Activated T-cell treated with anti-CD3 and anti-CD28 coated beads, Interleukin-2, amount 50 U/mL, for 4 hours (primary cell): Measurements from ENCODE around the gene NAALADL1. TPM values are rescaled to one million over a fixed set of nuclear protein-coding genes. Genes with fewer than 3 reads are reported as not detected.
"Not testable (repeated sequence)": the region's sequence is repeated elsewhere in the genome, so short reads cannot be mapped to it uniquely, and the experiment has no call there.

ENCODE experiments used
- ATAC-seq, 2 donors: fragments of 200-7000 bp; cut with Tn5 transposase; one replicate each; pipeline ENCODE4 v1.10.0; 2021
- DNase-seq: peaks from one replicate; pipeline ENCODE4 v3.0.0-alpha.2; 2020
- H3K27me3 Mint-ChIP-seq: one replicate; pipeline ENCODE4 v1.8.0; 2021; ENCODE audit warnings: low read depth, mixed read lengths
- H3K36me3 Mint-ChIP-seq: one replicate; pipeline ENCODE4 v1.8.0; 2022; ENCODE audit warnings: mixed read lengths; ENCODE audit not compliant: insufficient read depth
- H3K4me1 Mint-ChIP-seq: one replicate; pipeline ENCODE4 v1.8.0; 2021; ENCODE audit warnings: low read depth, mixed read lengths
- H3K4me3 Mint-ChIP-seq: one replicate; pipeline ENCODE4 v1.8.0; 2021; ENCODE audit warnings: mild to moderate bottlenecking, moderate library complexity, mixed read lengths
- H3K9me3 Mint-ChIP-seq: one replicate; pipeline ENCODE4 v1.8.0; 2021; ENCODE audit warnings: mixed read lengths
- total RNA-seq, 3 donors: library from RNA; stranded (reverse); gene quantifications; one replicate each; pipeline ENCODE4 v1.2.1, GENCODE V29; 2021

The NAALADL1 gene
- total RNA-seq, 3 donors from 2014 or later = 5.4 to 8.2 (median 7.7) TPM

DNA sequence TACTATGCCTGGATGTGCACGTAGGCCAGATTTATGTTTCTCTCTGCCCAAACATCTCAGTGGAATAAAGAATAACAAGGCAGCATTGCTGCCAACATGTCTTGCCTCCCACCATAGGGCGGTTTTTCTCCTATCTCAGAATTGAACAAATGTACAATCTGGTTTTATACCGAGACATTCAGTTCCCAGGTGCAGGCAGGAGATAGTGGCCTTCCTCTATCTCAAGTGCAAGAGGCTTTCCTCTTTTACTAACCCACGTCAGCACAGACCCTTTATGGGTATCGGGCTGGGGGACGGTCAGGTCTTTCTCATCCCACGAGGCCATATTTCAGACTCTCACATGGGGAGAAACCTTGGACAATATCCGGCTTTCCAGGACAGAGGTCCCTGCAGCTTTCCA lies 34.9 kb downstream of the NAALADL1 start:
- DNase-seq, H3K9me3 Mint-ChIP-seq, ATAC-seq, H3K27me3 Mint-ChIP-seq, H3K36me3 Mint-ChIP-seq, H3K4me3 Mint-ChIP-seq: not testable (repeated sequence)
- H3K4me1 Mint-ChIP-seq = peaks cover 13% of the 10 kb centered on the region

DNA sequence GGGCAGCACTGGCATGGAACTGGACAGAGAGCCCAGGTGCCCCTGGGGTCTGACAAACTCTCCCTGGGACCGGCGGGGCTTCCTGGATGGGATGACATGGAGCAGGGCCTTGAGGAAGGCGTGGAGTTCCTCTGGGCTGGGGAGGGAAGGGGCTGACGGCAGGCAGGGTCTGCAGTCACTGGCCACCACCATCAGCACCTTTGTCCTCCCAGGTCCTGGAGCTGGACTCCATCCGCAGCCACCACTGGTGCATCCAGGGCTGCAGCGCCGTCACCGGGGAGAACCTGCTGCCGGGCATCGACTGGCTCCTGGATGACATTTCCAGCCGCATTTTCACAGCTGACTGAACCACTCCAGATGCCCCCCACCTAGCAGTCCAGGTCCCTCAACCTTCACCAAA lies 36.8 kb downstream of the NAALADL1 start:
- no peak for DNase-seq
- no peak overlapping the region for H3K4me3 Mint-ChIP-seq
- no peaks in the 10 kb centered on the region for H3K27me3 Mint-ChIP-seq
- H3K9me3 Mint-ChIP-seq = no peaks in the 10 kb centered on the region
- H3K36me3 Mint-ChIP-seq = peaks cover 5% of the 10 kb centered on the region
- no peak for ATAC-seq
- peaks cover 5% of the 10 kb centered on the region for H3K4me1 Mint-ChIP-seq

DNA sequence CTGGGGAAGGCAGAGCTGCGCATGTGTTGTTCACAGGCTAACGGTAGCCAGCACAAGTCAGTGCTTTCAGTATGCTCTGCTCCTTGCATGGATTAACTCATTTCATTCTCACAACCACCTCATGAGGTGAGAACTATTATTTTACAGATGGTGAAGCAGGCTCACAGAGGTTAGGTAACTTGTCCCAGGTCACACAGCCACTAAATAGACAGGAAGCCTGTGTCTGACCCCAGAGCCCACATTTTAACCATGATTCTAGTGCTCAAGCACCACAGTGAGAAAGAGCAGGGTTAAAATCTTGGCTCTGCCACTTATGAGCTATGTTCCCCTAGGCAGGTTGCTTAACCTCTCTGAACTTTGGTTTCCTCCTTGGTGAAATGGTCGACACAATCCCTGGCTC lies 37.4 kb downstream of the NAALADL1 start:
- Mint-ChIP-seq H3K4me3 (no peak overlapping the region), H3K9me3 (no peaks in the 10 kb centered on the region), H3K36me3 (peaks cover 5% of the 10 kb centered on the region), H3K4me1 (peaks cover 8% of the 10 kb centered on the region), H3K27me3 (no peaks in the 10 kb centered on the region)
- no peak for ATAC-seq
- DNase-seq = no peak

DNA sequence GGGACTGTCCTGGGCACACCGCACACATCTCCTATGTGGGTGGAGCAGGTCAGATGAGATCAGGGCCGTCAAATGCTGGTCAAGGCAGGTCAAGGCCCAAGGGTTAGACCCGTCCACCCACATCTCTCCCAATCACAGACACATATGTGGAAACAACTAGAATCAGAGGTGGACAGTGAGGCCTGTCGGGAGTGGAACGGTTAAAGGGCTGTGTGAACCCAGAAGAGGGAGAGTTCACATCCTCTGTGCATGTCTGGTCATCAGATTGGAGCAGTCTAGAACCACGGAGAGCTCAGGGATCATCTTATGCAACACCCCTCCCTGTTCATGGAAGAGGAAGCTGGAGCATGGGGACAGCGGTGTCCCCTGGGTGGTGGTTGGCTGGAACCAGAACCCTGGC lies 38.5 kb downstream of the NAALADL1 start:
- no peak for ATAC-seq

DNA sequence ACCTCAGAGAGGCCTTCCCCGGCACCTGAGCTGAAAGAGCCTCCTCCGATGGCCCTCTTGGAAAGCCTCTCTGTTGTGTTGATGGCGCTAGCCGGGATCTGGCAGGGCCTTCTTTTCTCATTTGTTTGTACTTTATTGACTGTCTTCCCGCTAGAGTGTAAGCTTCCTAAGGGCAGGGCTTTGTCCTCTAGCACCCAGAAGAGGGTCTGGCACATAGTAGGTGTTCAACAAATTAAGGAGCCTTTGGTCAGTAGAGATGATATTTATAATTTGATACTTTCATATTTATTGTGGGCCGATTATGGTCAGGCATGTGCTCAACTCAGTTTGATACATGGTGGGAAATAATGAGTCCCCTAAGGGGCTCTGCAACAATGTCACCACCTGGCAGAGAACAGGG lies 40.4 kb downstream of the NAALADL1 start:
- Mint-ChIP-seq H3K4me1 (peaks cover 22% of the 10 kb centered on the region), H3K9me3 (no peaks in the 10 kb centered on the region), H3K36me3 (peaks cover 5% of the 10 kb centered on the region), H3K4me3 (no peak overlapping the region), H3K27me3 (no peaks in the 10 kb centered on the region)
- no peak for DNase-seq
- ATAC-seq = no peak

More for the DNA sequence above, 38.5 kb downstream of the NAALADL1 start:
- no peak for DNase-seq
- Mint-ChIP-seq H3K9me3 (no peaks in the 10 kb centered on the region), H3K4me3 (no peak overlapping the region), H3K4me1 (peaks cover 15% of the 10 kb centered on the region), H3K36me3 (peaks cover 5% of the 10 kb centered on the region), H3K27me3 (no peaks in the 10 kb centered on the region)

DNA sequence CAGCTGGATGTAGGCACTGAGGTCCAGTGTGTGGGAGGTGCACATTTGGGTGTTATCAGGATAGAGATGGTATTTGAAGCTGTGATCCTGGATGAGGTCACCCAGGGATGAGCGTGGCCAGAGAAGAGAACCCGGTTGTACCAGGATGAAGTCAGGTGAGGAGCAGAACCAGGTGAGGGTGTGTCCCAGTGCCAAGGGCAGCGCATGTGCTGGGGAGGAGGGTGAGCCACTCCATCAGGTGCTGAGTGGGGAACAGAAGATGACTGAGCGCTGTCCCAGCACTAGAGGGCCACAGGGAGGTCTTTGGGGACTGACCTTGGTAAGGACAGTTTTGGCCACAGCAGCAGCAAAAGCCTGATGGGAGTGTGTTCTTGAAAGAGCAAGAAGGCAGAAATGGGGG lies 41.6 kb downstream of the NAALADL1 start:
- DNase-seq (no peak), ATAC-seq (no peak)
- Mint-ChIP-seq H3K9me3 (no peaks in the 10 kb centered on the region), H3K4me3 (no peak overlapping the region), H3K36me3 (peaks cover 5% of the 10 kb centered on the region), H3K4me1 (peaks cover 22% of the 10 kb centered on the region), H3K27me3 (no peaks in the 10 kb centered on the region)

DNA sequence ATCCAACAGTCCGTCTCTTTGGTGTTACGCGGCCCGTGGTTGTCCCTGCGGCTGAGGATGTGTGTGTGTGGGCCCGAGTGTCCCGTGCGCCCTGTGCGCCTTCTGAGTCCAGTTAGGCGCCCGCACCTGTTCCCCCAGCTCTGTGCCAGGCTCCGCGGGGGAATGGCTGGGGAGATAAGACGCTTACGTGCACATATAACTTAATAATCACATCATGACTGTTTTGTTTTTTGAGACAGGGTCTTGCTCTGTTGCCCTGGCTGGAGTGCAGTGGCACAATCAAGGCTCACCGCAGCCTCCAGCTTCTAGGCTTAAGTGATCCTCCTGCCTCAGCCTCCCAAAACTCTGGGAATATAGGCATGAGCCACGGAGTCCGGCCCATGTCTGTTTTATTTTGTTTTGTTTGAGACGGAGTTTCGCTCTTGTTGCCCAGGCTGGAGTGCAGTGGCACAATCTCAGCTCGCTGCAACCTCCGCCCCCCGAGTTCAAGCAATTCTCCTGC lies 43.6 kb downstream of the NAALADL1 start:
- ATAC-seq = peak in 1 of 2 donors; percentile 4
- Mint-ChIP-seq H3K4me1 (peaks cover 22% of the 10 kb centered on the region), H3K36me3 (peaks cover 5% of the 10 kb centered on the region)

DNA sequence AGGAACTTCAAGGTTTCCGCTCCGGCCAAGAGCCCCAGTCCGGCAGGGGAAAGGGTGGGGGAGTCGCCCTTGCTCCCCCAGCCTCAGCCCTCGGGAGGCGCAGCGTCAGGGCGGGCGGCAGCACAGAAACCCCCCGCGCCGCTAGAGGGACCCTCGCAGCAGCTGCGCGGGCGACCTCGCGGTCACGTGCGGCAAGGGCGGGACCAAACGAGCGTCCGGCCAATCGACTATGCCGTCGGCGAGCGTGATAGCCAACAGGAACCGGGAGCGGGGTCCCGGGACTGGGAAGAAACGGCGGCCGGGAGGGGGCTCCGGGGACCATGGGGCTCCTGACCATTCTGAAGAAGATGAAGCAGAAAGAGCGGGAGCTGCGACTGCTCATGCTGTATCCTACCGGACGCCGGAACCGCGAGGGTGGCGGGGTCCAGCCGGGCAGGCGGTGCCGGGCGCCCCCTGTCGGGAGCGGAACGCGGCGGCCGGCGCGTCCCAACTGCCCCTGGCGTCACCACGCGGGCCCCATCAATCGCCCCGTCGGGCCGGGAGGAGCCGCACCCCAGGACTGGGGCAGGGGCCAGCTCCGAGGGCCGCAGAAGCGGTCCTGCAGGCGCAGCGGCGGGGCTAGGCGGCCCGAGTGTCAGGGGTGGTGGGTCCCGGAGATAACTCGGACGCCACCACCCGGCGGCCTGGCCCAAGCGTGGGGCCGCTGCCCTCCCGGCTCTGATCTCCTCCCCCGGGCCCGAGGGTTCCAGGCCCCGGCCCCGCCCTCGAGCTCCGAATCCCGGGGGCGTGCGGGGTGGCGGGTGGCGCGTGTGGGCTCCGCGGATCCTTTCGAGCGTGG lies 44.2 kb downstream of the NAALADL1 start, which contains the start of gene ARL2:
Gene ARL2 (plus strand): TSS at position 273 of the 838 bp plus-strand sequence. CDS start 48 bp downstream, at position 321.
- Mint-ChIP-seq H3K4me3 (peak within 1 kb of the TSS; percentile 90), H3K9me3 (no peaks in the 10 kb centered on the region), H3K36me3 (peaks cover 5% of the 10 kb centered on the region), H3K4me1 (peaks cover 22% of the 10 kb centered on the region), H3K27me3 (no peaks in the 10 kb centered on the region)
- DNase-seq (peak; percentile 80), ATAC-seq (peak; percentile 86 to 88)

More for the DNA sequence above, 43.6 kb downstream of the NAALADL1 start:
- DNase-seq = no peak
- Mint-ChIP-seq H3K4me3 (peak overlapping the region; percentile 90), H3K9me3 (no peaks in the 10 kb centered on the region), H3K27me3 (no peaks in the 10 kb centered on the region)

DNA sequence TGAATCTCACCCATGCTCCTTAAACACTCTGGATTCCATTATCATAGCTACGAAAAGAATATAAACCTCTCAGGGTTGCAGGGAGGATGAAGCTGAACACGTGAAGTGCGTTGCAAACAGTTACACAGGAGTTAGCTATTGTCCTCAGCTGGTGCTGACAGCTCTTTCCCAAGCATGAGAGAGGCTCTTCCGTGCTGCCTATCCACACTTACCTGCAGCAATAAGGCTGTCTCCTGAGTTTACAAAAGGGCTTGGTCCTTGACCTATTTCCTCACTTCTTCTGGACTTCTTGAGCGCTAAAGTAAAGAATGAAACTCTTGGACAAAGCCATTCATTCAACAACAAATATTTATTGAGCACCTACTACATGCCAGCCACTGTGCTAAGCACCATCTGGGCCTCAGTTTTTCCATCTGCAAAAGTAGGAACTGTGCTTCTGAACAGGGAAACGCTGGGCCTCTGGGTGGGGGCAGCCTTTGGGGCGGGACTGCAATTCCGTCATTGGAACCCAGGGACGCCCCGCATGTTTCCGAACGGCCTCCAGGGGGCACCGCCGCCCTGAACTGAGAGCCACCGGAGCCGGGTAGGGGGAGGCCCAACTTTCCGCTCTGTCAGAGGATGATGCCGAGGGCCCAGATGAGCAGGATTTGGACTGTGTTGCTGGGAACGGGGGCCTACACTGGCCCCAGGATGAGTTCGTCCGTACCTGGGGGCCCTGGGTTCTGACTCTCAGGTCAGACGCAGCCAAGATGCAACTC lies 45.0 kb downstream of the NAALADL1 start:
- peak; percentile 87 to 89 for ATAC-seq
- Mint-ChIP-seq H3K9me3 (no peaks in the 10 kb centered on the region), H3K4me1 (peaks cover 22% of the 10 kb centered on the region), H3K27me3 (no peaks in the 10 kb centered on the region), H3K4me3 (peak overlapping the region; percentile 88), H3K36me3 (peaks cover 5% of the 10 kb centered on the region)
- peak; percentile 88 for DNase-seq

DNA sequence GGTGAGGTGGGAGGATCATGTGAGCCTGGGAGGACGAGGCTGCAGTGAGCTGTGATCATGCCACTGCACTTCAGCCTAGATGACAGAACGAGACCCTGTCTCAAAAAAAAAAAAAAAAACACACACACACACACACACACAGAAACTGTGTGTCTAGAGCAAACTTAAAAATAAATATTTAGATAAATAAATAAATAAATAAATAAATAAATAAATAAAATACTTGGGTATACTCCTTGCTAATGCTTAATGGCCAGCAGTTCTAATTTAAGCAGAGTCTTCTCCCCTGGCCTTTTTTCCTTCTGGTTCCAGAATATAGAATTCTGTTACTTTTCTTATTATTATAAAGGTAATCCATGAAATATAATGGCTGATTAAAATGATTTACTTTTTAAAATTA lies 49.5 kb downstream of the NAALADL1 start:
- no peak overlapping the region for H3K4me3 Mint-ChIP-seq
- no peaks in the 10 kb centered on the region for H3K36me3 Mint-ChIP-seq
- ATAC-seq (no peak), DNase-seq (no peak)
- H3K4me1 Mint-ChIP-seq = peaks cover 6% of the 10 kb centered on the region
- no peaks in the 10 kb centered on the region for H3K27me3 Mint-ChIP-seq
- no peaks in the 10 kb centered on the region for H3K9me3 Mint-ChIP-seq

DNA sequence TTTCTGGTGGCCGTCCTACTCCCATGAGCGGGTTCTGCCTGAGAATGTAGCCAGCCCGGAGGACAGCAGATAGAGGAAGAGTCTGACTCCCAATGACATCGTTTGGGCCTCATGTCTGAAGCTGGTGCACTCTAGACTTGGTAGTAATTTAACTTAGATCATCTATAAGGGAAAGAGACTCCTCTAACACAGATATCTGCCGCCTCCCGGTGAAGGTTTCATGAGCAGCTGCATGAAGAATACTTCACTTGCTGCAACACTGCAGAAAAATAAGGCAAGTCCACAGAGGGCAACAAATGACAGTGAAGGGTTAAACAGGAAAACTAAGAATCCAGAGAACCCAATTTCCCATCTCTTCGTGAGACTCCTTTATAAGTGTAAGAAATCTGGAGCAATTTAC lies 50.3 kb downstream of the NAALADL1 start:
- Mint-ChIP-seq H3K27me3 (no peaks in the 10 kb centered on the region), H3K4me1 (peaks cover under 1% of the 10 kb centered on the region), H3K9me3 (no peaks in the 10 kb centered on the region), H3K4me3 (no peak overlapping the region), H3K36me3 (no peaks in the 10 kb centered on the region)
- ATAC-seq (no peak), DNase-seq (no peak)

DNA sequence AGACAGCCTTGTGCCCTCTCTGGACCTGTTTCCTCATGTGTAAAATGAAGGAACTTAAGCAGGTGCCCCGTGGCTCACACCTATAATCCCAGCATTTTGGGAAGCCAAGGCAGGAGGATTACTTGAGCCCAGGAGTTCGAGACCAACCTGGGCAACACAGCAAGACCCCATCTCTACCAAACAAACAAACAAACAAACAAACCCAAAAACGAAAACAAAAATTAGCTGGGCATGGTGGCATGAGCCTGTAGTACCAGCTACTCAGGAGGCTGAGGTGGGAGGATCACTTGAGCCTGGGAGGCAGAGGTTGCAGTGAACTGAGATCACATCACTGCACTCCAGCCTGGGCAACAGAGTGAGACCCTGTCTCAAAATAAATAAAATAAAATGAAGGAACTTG lies 54.4 kb downstream of the NAALADL1 start:
- H3K4me1 Mint-ChIP-seq, H3K9me3 Mint-ChIP-seq, ATAC-seq, H3K4me3 Mint-ChIP-seq, DNase-seq, H3K27me3 Mint-ChIP-seq, H3K36me3 Mint-ChIP-seq: not testable (repeated sequence)

DNA sequence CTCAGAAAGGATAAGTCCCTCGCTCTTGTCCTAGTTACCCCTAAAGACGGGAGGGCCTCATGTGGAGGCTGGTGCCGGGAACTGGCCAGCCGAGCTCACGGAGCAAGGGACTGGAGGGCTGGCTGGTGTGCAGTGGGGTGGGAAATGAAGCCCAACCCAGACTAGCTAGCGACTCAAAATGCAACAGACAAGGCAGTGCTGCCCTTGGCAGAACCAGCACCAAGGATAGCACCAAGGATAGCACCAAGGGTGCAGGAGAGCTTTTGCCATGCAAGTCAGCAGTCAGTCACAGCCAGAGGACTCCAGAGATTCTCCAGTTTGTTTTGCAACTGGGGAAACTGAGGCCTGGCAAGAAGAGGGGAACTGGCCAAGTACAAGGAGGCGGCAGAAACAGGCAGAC lies 55.1 kb downstream of the NAALADL1 start:
- no peak for ATAC-seq
- Mint-ChIP-seq H3K36me3 (no peaks in the 10 kb centered on the region), H3K4me3 (no peak overlapping the region), H3K9me3 (no peaks in the 10 kb centered on the region), H3K4me1 (peaks cover 7% of the 10 kb centered on the region), H3K27me3 (no peaks in the 10 kb centered on the region)
- DNase-seq = no peak

DNA sequence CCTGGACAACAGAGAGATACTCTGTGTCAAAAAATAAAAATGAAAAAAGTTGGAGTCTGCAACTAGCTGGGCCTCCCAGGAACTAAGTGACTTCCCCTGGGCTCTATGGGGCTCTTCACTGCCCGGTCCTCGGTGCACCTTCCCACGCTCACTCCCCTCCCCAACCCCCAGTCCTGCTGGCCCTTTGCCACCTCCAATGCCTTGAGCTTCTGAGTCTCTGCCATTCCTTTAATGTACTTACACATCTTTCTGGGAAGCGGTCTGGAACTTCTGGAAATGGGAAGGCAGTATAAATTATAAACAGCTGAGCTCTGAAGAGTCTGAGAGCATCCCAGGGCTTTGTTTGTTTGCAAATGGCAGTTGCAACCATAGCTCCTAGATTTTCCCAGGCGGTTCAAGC lies 55.6 kb downstream of the NAALADL1 start:
- H3K4me3 Mint-ChIP-seq = no peak overlapping the region
- ATAC-seq (no peak), DNase-seq (no peak)
- no peaks in the 10 kb centered on the region for H3K9me3 Mint-ChIP-seq
- H3K4me1 Mint-ChIP-seq = peaks cover 10% of the 10 kb centered on the region
- H3K27me3 Mint-ChIP-seq = no peaks in the 10 kb centered on the region
- no peaks in the 10 kb centered on the region for H3K36me3 Mint-ChIP-seq
